ENCODE results near the gene REN. TPM values are rescaled to one million over a fixed set of nuclear protein-coding genes. Genes with fewer than 3 reads are reported as not detected.

REN gene
- polyA plus RNA-seq, 1 donor, result not detected

DNA sequence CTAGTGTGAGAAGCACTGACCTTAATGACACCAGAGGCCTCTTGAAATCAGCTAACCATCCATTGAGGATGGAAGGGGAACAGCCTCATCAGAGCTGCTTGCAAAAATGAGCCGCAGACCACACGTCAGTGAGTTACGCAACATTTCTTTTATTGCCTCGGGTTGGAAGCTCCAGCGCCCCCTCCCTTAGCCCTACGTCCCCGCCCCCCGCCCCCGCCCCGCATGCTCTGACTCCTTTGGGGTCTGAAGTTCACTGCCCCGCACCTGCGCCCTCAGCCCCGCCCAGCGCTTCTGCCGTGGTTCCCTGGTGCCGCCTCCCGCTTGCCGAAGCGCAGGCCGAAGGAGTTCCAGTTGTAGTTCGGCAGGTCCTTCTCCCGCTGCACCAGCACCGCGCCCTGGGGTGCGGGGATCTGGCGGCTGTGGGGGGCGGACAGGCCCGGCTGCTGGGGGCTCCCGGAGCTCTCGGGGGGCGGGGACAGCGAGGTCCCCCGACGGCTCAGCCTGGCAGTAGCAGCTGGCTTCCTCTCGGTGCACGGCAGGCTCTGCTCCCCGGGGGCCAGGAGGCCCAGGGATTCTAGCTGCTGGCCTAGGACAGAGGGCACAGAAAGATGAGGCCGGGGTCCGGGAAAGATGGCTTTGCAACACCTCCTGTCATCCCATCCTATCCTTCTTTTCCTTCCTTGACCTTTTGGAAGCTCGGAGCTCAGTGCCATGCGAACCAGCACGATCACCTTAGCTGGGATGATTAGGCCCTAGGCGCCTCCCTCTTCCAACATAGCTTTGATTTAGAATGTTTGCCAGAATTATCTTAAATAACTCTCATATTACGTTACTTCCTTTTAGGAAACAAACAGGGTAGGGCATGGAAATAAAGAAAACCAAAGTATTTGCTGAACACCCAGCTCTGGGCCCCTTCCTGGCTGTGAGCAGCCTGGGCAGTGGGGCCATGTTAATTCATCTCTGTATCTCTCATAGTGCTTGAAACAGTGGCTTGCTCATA, 24.4 kb upstream of the REN start:
- peak; percentile 38 for DNase-seq

DNA sequence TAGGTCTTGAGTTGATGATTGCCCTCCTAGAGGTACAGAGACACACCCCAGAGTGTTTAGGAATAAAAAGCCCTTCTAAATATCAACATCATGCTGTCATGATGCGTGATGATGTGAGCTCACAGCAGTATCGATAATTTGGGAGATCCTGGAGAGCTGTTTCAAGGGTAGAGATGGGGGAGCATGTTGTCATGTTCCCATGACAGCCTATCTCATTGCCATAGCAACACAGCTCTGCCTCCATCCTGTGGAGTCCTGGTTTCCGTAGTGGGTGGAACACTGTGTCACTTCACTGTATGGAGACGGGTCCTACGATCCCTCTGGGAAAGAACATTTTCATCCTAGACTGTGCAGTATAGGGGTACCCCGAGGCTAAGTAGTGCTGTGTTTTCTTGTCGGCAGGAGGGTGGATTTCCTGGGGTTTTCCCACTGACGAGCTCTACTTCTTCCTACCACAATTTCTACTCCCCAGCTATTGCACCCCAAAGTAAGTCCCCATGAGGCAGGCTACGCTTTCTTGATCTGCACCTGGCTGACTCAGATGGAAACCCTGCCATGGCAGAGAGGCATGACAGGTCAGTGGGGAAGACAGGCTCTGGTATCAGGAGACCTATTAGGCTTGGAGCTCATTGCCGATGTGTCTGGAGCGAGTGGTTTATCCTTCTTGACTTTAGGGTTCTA, 23.0 kb upstream of the REN start:
- no peak for DNase-seq

DNA sequence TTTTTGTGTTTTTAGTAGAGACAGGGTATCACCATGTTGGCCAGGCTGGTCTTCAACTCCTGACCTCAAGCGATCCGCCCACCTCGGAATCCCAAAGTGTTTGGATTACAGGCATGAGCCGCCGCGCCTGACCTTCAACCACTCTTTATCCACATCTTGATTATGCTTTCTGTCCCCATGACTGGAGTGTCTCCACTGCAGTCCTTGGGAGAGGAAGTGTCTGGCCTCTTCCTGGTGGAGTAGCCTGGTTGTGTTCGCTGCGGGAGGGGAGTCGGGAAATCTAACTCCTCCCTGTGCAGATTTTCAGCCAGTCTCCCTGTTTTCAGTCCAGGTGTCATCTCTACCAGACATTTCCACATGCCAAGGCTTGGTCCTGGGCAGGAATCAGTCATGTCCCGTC, 20.5 kb upstream of the REN start:
- DNase-seq, result no peak

DNA sequence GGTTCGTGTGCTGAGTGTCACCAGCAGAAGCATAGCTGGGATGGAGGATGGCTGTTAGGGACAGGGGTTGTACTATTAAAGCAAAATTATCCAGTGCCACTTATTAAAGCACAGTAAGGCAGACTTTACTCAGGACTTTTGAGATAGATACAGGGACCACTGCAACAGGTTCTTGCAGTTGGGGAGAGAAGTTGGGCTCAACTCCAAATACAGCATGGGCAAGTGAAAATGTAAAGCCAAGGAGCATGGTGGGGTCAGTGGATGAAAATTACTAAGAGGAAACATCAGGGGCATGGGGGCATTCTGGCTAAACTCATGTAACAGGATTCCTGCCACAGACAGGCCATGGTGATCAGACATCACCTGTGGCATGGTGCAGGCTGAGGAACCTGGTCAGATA, 15.0 kb upstream of the REN start:
- no peak for DNase-seq

DNA sequence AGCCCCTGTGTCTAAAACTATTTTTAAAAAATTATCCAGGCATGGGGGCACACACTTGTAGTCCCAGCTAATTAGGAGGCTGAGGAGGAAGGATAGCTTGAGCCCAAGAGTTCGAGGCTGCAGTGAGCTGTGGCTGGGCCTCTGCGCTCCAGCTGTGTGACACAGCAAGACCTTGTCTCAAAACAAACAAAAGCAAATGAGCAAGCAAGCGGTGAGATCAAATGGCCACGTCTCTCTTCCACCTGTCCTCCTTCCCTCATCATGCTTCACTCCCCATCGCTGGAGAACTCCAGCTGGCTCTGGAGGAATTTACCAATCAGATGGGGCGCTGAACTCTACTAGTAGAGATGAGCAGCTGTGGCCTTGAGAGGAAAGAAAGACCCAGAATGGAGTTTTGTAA, 14.0 kb upstream of the REN start:
- no peak for DNase-seq

DNA sequence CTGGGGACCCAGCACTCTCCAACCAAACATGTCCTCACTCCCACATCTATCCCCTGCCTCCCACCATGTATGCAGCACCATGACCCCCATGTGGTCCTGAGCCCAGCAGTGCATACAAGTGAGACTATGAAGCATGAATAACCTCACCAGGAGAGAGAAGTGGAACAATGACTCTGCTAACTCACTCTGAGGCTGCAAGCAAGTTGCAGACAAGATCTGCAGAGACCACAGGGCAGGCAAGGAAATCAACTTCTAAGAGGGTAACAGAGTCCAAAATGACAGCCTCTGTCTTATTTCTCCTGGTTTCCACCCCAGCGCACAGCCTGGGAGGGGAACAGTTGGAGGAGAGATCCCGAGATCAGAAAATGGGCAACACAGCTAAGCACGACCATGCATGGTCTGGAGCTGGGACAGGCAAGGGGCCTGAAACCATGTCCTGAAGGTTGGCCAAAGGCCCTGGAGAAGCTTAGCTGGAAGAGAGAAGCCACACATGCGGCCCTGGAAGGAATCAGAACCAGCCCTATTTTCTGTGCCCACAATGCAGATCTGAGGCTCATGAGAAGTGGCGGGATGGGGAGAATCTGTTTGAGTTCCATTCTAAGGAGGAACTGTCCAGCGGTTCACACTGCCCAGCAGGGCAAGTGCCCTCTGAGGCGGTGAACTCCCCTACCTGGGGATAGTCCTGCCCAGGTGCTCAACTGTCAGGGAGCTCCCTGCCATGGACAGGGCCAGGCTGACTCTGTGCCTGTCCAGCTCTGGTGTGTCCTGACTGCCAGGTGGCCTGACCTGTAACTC, 12.5 kb upstream of the REN start:
- no peak for DNase-seq

DNA sequence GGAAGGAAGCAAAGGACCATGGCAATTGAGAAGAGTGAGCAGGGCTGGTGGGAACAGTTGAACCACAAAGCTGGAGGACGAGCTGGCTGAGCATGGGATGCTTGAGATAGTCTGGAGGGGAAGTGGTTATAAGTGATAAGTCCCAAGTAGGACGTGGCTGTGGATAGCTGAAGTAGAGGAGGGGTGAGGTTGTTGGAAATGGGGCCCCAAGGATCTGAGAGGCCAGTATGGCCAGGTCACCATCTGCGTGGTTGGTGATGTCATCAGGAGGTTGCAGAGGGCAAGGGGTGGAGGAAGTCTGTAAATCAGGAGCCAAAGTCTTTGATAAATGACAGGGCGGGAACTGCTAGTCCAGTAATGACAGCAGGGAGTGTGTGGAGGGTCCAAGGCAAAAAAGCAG, 11.0 kb upstream of the REN start:
- DNase-seq, result no peak

DNA sequence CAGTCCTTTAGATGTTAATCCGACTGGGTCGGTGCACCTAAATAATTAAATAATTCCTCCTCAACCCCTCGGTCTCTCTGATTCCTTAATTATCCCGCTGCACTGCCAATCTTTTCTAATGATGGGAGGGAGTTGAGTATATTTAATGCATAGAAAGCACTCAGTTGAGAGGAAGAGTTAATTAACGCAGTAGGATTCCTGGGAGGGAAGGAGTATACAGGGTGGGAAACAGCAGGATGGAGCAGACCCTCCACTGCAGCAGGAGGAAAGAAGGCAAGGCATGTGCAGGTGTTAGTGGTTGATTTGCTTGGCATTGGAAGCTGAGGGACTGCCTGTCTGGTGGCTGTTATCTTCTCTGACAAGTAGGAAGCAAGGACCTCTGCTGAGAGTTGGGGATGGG, 9.9 kb upstream of the REN start:
- no peak for DNase-seq

GRCh38 chr1:204174958-204175357, 8.8 kb upstream of the REN start:
- DNase-seq, result no peak

- DNase-seq, result no peak
These were observed 6.4 kb upstream of the REN start for GRCh38 chr1:204172404-204173029.

DNA sequence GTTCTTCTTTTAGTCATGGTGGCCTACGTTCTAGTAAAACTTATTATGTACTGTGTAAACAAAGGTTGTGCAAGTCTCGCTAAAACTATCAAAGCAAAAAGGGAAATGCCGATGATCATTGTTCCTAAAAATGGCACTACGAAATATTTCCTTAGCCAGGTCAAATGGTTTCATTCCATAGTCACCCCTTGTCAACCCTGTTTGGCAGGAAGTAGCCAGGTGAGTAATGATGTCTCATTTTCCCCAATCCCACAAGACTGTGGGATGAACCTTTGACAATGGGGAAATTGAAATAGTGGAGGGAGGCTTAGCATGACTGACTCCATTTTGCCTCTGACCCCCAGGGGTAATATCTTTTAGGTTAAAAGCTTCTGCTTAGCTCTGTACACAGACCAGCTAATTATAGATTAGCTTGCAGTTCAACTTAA, 5.6 kb upstream of the REN start:
- DNase-seq, result no peak

DNA sequence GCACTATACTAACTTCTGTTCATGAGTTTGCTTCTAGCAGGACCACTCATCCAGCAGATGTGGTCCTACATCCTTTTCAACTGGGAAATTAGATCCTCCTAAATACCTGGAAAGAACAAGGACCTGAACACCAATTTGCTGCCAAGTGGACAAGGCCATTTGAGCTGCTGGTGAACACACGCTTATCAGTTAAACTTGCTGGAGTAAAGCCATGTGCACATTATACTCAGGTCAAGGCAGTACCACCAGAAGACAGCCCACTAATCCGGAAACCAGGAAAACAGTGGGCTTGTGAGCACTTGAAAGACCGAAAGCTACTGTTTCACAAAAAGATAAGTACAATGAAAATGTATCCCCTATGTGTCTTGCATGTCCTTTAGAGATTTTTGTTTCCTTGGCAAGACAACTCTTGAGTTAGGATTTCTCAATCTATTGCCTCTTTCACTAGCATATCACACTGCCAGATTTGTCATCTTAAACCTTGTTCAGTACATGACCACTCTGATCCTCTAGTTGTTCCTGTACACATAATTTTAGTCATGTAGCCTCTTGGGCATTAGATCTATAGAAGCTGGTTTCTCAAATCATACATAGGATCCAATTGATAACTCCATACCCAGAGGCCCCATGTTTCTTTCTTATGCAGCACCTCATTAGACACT, 4.5 kb upstream of the REN start:
- DNase-seq, result no peak

GRCh38 chr1:204169858-204170257, 3.7 kb upstream of the REN start:
- no peak for DNase-seq

DNA sequence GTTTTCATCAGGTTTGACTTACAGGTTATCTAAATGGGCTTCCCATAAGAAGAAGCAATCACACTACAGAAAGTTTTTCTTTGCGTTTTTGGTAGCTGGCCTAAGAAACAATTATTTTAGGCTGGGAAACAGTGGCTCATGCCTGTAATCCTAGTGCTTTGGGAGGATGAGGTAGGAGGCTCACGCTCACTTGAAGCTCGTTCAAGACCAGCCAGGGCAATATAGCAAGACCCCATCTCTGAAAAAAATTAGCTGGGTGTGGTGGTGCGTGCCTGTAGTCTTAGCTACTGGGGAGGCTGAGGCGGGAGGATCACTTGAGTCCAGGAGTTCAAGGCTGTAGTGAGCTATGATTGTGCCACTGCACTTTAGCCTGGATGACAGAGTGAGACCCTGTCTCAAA, 1.6 kb upstream of the REN start:
- no peak for DNase-seq

- DNase-seq, result peak; percentile 71
These were observed 3.6 kb downstream of the REN start for GRCh38 chr1:204162494-204163074.

GRCh38 chr1:204161609-204162493, 4.3 kb downstream of the REN start:
- no peak for DNase-seq

DNA sequence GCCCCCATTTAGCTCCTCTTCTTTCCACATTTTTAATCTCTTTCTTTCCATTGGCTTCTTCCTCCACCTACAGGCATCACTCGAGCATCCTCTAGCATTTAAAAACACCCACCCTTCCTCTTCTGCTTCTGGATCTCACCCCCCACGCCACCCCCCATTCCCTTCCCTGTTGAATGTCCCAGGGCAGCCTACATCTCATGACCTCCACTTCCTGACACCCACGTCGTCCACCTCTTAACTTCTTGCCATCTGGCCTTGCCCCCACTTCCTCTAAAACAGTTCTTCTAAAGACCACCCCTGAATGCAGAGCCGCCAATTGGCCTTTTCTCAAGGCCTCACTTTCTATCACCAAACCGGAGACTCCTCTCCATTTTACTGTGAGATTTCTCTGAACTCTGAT, 8.2 kb downstream of the REN start:
- DNase-seq, result no peak

DNA sequence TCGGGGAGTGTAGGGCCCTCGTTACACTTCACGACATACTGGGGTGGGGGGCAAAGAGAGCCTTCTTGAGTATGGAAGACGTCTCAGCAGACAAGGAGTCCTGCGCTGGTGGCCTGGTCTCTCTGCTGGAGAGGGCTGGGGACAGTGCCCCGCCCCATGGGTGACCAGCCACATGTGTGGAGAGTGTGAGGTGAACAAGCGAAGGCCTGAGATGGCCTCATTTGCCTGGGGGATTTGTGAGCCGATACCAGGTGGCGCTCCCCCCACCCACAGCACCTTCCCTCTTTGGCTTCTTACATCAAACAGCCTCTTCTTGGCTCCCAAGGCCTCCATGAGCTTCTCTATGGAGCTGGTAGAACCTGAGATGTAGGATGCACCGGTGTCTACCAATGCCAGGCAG, 10.3 kb downstream of the REN start:
- no peak for DNase-seq

DNA sequence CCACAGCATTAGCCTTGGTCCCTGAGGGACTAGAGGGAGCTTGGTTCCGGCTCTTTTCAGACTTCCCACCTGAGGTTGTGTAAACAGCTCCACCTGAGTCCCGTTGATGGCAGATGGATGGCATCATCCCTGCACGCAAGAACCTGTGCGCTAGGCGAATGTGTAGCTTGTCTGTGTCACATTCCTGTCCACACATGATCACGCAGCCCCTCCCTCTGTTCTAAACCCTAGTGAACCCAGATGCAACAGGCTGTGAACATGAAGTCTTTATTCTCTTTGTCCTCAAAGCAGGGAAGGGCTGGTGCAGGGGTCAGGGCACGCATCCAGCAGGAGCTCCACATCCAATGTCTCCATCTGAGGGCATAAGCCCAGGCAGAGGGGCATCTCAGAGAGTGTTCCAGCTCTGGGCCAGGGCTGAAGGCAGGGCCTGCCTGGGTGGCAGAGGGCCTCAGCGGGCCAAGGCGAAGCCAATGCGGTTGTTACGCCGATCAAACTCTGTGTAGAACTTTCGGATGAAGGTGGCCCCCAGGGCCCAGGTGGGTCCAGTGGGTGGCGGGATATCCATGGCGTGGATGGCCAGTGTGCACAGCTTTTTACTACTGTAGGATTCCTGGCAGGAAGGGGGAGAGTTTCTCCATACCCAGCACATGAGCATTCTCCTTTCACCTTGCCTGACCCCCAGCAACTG, 11.4 kb downstream of the REN start:
- DNase-seq, result no peak

DNA sequence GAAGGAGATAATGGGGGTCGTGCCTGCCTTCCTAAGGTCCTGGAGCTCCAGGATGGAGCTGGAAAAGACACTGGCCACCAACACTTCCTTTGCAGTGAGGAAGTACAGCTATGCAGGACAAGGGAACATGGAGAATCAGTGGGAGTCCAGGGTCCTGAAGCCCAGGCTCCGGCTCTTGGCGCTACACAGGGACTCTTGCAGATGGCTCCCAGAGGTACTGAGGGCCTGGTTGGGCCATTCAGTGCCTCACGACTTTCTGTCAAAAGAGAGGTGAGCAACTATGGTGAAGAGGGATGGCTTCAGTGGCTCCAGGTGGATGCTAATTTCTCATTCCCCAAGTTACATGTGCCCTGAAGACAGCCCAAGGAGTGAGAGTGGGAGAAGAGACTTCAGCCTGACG, 12.5 kb downstream of the REN start:
- DNase-seq, result no peak

Data from hindlimb muscle (tissue), 1 donor.